HepG2 (cell line): ENCODE data around the gene MYO1E. TPM values are rescaled to one million over a fixed set of nuclear protein-coding genes. Genes with fewer than 3 reads are reported as not detected.
A peak's percentile ranks its signal among the peaks of the same experiment; 100 is the strongest.

Experiments
- MTERF4 ChIP-seq: sonication (generic); formaldehyde crosslinking; IDR thresholded peaks from 2 replicates; pipeline ENCODE4 v1.8.0; 2023; ENCODE audit warnings: mild to moderate bottlenecking, missing genetic modification reagents
- NCOR1 ChIP-seq: fragments of 200-600 bp; sonication (generic); IDR thresholded peaks from 2 replicates; pipeline ENCODE4 v1.7.0; 2017; ENCODE audit warnings: antibody characterized with exemption, low read length, borderline replicate concordance
- NFKBIZ ChIP-seq: IDR thresholded peaks from 2 replicates; pipeline ENCODE4 v1.6.1; 2018; ENCODE audit warnings: missing genetic modification reagents, missing compliant biosample characterization
- PREB ChIP-seq: sonication (generic); formaldehyde crosslinking; IDR thresholded peaks from 2 replicates; pipeline ENCODE4 v1.4.0; 2020; ENCODE audit warnings: missing genetic modification reagents
- PRMT3 ChIP-seq: sonication (generic); formaldehyde crosslinking; IDR thresholded peaks from 2 replicates; pipeline ENCODE4 v1.8.1; 2022; ENCODE audit warnings: low read depth, mild to moderate bottlenecking, moderate library complexity, missing genetic modification reagents, borderline replicate concordance
- RAD21 ChIP-seq: fragments of 450-650 bp; formaldehyde crosslinking; IDR thresholded peaks from 2 replicates; pipeline ENCODE4 v1.5.0; 2020; ENCODE audit warnings: mild to moderate bottlenecking
- TFAP4 ChIP-seq: sonication (generic); IDR thresholded peaks from 2 replicates; pipeline ENCODE4 v1.6.1; 2016; ENCODE audit warnings: low read depth, borderline replicate concordance
- YEATS2 ChIP-seq: sonication (generic); formaldehyde crosslinking; IDR thresholded peaks from 2 replicates; pipeline ENCODE4 v1.4.0; 2020; ENCODE audit warnings: missing genetic modification reagents, borderline replicate concordance
- ZBTB33 ChIP-seq: sonication (generic); formaldehyde crosslinking; IDR thresholded peaks from 2 replicates; pipeline ENCODE4 v1.4.0; 2020; ENCODE audit warnings: missing genetic modification reagents
- ZBTB4 ChIP-seq: sonication (generic); formaldehyde crosslinking; IDR thresholded peaks from 2 replicates; pipeline ENCODE4 v1.4.0; 2020; ENCODE audit warnings: missing genetic modification reagents, mild to moderate bottlenecking, borderline replicate concordance
- ZBTB43 ChIP-seq: sonication (generic); formaldehyde crosslinking; conservative IDR thresholded peaks from 2 replicates; pipeline ENCODE4 v1.4.0; 2020; ENCODE audit warnings: missing genetic modification reagents
- ZEB1 ChIP-seq: IDR thresholded peaks from 2 replicates; pipeline ENCODE4 v1.6.1; 2012; ENCODE audit warnings: mild to moderate bottlenecking, low read depth, inconsistent platforms; ENCODE audit not compliant: insufficient replicate concordance
- ZFP90 ChIP-seq: sonication (generic); formaldehyde crosslinking; IDR thresholded peaks from 2 replicates; pipeline ENCODE4 v1.8.0; 2022; ENCODE audit warnings: missing genetic modification reagents, mild to moderate bottlenecking, inconsistent platforms, borderline replicate concordance
- ZNF326 ChIP-seq: sonication (generic); formaldehyde crosslinking; IDR thresholded peaks from 2 replicates; pipeline ENCODE4 v1.4.0; 2020; ENCODE audit warnings: missing genetic modification reagents, borderline replicate concordance
- ZNF431 ChIP-seq: sonication (generic); formaldehyde crosslinking; IDR thresholded peaks from 2 replicates; pipeline ENCODE4 v1.9.0; 2022; ENCODE audit warnings: missing genetic modification reagents, low read depth, mild to moderate bottlenecking, borderline replicate concordance
- ZNF547 ChIP-seq: sonication (generic); formaldehyde crosslinking; IDR thresholded peaks from 2 replicates; pipeline ENCODE4 v1.5.1; 2020; ENCODE audit warnings: mild to moderate bottlenecking, missing genetic modification reagents
- ZNF572 ChIP-seq: sonication (generic); formaldehyde crosslinking; IDR thresholded peaks from 2 replicates; pipeline ENCODE4 v1.5.1; 2020; ENCODE audit warnings: mild to moderate bottlenecking, missing genetic modification reagents
- ZNF768 ChIP-seq: sonication (generic); formaldehyde crosslinking; IDR thresholded peaks from 2 replicates; pipeline ENCODE4 v1.4.0; 2020; ENCODE audit warnings: missing genetic modification reagents
- polyA plus RNA-seq, 8 experiments: library from polyadenylated mRNA; depleted of rRNA in 3 of 8; stranded (reverse) in 7 of 8; unstranded in 1 of 8; fragments of >200 nt; fragmentation: Illumina TruSeq in 4 of 8; extraction: Trizol in 4 of 8; gene quantifications; 2 replicates each; pipeline versions ENCODE4 v1.2.1 to v1.2.3, GENCODE V29; 2011 to 2016; ENCODE audit warnings: low read depth in 4 of 8, missing spikeins in 1 of 8, mixed read lengths in 1 of 8; ENCODE audit not compliant: insufficient read depth in 1 of 8
- total RNA-seq, 5 experiments: library from RNA; depleted of rRNA; stranded (reverse); fragments of >200 nt; fragmentation: Illumina TruSeq; extraction: Trizol; gene quantifications; 2 replicates each; pipeline ENCODE4 v1.2.3, GENCODE V29; 2016; ENCODE audit warnings: low read depth in 1 of 5

MYO1E gene
- total and polyA plus RNA-seq, 2 of the 13 experiments (the other 11 are each of a cell fraction or from before 2014, with no cell fraction given): 15.7 to 25.1 TPM

GRCh38 chr15:59104912-59105732 is 267.5 kb downstream of the MYO1E start, which contains the start of gene CCNB2 (continued):
- TF ChIP-seq ZFP90 (CRISPR knock-in tag) (peak; percentile 90), MTERF4 (CRISPR knock-in tag) (peak; percentile 46; the same call in 1 of the 2 replicates), TFAP4 (no peak), NCOR1 (no peak), YEATS2 (CRISPR knock-in tag) (0 out of 2 replicates have a peak, but pooled peaks have one; percentile 14), ZBTB33 (0 out of 2 replicates have a peak, but pooled peaks have one; percentile 12), RAD21 (CRISPR knock-in tag) (peak; percentile 48), ZBTB43 (CRISPR knock-in tag) (no peak), NFKBIZ (CRISPR knock-in tag) (no peak), PRMT3 (CRISPR knock-in tag) (peak; percentile 33; the same call in 1 of the 2 replicates), ZNF768 (peak; percentile 71; the same call in 1 of the 2 replicates), ZNF547 (peak; percentile 53; the same call in 1 of the 2 replicates), ZNF572 (CRISPR knock-in tag) (no peak), PREB (CRISPR knock-in tag) (0 out of 2 replicates have a peak, but pooled peaks have one; percentile 27), ZBTB4 (CRISPR knock-in tag) (0 out of 2 replicates have a peak, but pooled peaks have one; percentile 28), ZNF326 (no peak), ZEB1 (no peak), ZNF431 (CRISPR knock-in tag) (0 out of 2 replicates have a peak, but pooled peaks have one; percentile 23)
